Activated CD8-positive, alpha-beta memory T cell treated with anti-CD3 and anti-CD28 coated beads, Interleukin-2, amount 50 U/mL, for 24 hours (primary cell): Measurements from ENCODE around the gene ARMC8.

Experiments used
- DNase-seq: peaks from one replicate; pipeline ENCODE4 v3.0.0-alpha.2; 2020; ENCODE audit errors: extremely low read depth

Gene ARMC8

DNA sequence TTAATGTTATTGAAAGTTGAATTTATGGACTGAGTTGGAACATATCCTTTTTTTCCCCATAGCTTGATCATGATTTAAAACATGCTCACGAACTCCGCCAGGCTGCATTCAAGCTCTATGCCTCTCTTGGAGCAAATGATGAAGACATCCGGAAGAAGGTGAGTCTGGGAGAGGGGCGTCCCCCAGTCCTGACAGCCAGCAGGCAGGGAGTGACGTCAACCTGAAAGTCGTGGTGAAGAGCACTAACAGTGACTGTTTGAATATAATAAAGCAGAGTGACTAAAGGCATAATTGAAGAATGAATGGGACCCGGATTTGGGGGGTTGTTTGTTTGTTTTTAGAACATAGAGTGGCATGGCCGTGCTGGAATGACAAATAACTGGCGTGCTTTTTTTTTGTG is 57.9 kb downstream of the ARMC8 start:
- no peak for DNase-seq

DNA sequence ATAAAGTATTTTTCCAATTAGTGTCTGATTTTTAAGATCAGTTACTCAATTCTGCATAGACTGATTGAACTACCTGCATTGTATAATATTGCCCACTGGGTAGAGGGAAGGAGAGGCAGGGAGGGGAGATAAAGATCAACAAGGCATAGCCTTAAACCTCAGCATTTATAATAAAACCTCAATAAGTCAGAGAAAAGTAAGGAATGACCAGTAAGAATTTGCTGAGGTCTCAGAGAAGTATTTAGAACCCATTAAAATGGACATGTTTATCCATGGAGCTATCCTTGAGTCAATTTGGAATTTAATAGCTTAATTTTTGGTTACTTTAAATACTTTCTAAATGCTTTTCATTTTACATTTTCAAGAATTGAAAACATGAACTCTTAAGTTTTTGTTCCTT is 62.5 kb downstream of the ARMC8 start:
- no peak for DNase-seq

DNA sequence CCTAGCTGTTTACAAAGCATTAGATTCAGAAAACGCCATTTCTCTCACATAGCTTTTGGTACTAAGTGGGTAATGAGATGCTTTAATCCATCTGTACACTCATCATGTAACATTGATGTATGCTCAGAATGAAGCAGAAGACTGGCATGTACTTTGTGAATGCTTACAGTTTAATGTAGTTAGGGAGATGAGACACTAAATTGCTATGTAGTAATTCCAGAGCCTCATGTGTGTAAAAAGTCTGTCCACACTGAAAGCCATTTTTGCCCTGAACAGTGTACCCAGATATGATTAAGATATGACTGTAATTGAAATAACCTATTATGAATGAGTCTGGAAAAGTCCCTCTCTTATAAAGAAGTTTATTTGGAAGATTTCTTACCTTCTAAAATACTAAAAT is 66.5 kb downstream of the ARMC8 start:
- no peak for DNase-seq

DNA sequence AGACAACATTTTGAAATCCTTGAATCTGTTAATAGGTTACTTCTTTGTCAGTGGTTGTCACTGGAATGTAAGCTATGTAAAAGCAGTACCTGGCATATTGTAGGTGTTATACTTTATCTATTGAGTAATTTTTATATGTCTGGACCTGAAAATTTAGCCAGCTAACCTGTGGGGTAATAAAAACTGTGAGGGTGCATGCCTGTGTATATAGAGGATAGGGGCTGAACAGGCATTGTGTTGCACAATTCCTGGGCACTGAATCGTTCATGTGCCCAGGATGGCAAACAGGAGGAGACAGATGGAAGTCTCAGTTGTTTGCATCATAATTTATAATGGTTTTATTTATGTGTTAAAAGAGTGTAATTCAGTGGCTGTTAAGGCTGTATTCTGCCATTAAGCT is 67.1 kb downstream of the ARMC8 start:
- DNase-seq, result no peak

DNA sequence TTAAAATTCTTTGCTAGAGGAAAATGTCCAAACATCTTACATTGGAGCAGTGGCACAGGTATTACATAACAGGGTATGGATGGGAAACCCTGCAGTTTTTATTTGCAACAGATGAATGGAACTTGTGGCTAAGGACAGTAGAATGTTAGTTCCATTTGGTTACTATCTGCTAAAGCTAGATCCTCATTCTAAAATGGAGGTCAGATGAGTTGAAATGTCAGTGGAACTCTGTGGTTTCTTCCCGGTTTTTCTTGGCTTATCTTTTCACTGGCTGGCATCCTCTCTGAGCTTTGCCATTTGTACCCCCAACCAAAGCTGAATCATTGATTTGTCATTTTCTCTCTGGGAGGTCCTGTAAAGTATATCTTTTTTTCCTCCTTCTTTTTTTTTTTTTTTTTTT is 68.9 kb downstream of the ARMC8 start:
- DNase-seq, result no peak

DNA sequence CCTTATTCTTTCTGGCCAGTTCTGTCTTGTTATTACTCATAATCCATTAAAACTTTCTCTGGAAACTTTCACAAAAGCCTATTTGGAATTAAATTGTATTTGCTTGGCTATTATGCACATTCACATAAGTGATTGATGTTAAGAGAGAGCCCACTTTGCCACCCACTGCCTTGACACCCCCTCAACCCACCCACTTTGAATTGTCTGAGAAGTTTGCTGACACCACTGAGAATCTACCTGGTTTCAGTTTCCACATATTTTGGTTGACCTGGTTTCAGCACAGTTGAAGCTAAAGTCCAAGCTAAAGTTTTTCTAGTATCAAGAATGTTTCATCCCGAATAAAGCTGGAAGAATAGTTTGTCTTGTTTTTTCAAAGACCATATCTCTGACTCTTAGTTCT is 70.9 kb downstream of the ARMC8 start:
- no peak for DNase-seq

DNA sequence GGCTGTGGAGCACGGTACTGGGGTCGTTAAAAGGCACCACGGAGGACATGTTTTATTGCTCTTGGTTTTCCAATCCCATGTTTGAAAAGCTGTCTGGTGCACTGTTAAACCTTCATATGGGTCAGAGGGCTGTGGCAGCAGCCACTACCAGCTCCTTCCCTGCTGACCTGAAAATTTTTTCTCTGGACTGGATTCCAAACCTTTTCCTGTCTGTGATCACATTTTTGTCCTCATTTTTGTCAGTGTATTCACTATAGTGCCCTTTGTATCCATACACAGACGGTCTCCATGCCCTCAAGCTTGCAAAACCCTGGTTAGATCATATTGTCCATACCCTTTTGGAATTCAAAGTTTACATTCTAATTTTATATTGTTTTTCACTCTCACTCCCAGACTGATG is 72.0 kb downstream of the ARMC8 start:
- DNase-seq, result no peak

DNA sequence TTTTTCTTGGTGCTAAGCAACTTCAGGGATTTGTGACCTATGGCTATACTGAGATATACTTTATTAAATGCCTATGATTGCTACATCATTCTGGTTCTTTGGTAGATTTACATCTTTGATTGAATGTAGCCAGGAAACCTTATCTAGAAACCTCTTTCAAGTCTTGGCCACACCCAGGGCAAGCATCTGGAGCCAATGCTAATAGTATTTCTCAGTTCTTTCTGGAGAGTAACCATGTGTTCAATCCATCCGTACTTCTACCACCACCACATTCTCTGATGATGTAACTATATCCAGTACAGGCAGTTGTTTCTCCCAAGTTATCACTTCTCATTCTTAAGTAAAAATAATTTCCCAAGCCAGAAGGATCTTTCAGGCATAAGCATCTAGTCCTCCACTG is 73.5 kb downstream of the ARMC8 start:
- DNase-seq, result no peak

DNA sequence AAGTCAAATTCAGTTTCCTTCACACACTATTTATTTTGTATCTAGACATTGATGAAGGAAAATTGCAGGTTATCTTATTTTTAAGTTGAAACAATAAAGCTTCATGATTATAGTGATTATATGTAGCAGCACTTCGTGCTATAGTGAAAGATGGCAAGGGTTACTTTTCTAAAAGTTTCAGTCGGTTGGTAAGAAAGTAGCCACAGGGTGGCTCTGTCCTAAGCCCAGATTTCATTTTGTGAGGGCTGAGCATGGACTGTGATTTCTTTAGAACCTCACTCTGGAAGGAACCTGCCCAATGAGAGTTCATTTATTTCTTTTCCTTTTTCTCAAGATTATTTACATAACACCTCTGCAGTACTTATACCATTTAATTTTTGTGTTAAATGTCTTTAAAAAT is 76.0 kb downstream of the ARMC8 start:
- DNase-seq, result no peak

DNA sequence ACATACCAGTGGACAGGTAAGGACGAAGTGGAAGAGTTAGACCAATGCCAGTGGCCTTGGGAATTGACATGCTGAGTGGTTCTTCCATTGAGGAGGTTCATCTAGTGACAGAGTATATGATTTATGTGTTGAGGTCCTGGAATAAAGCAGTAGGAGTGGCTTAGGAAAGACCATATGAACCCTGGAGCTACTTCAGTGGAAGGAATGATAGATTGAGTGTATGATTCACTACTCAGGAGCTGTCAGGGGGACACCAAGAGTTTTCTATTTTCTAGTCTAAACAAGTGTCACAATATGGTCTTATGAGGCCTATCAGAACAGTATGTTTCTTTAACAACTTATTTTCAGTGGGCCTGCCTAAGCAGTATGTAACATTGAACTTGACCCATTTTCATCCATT is 78.6 kb downstream of the ARMC8 start:
- no peak for DNase-seq

DNA sequence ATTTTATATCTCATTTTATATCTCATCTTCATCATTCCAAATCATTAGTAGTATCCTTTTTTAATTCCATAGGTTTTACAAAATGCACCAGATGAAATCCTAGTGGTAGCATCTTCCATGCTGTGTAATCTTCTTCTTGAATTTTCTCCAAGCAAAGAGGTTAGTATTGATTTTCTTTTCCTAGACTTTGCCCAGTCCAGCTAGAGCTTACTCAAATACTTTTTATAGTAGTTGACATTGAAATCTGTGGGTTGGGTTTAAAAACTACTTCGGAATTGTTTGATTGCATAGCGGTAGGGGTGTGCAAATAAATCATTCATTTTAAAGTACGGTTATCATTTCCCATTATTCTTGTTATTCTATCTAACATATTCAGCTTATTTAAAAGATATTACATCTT is 80.0 kb downstream of the ARMC8 start:
- no peak for DNase-seq

DNA sequence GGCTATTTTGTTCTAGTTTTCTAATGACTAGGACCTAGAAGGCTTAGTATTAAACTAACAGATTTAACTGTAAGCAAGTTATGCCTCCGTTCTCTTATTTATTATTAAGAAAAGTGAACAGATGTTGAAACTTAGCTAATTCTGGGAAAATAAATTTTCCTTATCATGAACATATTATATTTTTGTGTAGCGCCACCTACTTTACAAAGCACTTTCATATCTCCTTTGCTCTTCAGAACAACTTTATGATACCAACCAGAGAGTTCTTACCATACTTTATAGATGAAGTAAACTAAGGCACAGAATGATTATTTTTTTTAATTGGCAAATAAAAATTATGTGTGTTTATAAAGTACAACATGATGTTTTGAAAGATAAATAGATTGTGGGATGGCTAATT is 83.1 kb downstream of the ARMC8 start:
- no peak for DNase-seq

DNA sequence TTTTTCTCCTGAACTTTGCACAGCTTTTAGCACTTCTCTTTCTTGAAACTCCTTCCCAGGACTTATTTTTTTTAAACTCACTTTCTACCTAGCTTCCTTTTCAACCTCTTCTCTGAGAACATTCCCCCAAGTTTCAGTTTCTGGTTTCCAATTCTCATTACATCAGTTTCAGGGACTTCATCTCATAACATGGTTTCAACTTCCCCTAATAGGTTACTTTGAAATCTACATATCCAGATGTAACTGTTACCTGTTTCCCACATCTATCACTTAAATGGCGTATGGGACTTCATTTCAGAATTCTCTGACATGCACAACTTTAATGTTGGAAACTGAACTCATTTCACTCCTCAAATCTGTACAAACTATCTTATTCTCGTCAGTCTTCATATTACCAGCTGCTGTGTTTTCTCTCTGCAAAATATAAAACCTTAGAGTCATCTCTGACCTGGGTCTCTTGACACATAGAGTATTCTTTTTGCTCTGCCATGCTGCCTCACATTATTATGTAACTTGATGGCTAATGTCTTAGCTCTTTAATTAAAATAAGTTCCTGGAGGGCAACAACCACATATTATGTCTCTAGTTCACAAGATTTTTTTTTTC is 84.2 kb downstream of the ARMC8 start:
- no peak for DNase-seq

DNA sequence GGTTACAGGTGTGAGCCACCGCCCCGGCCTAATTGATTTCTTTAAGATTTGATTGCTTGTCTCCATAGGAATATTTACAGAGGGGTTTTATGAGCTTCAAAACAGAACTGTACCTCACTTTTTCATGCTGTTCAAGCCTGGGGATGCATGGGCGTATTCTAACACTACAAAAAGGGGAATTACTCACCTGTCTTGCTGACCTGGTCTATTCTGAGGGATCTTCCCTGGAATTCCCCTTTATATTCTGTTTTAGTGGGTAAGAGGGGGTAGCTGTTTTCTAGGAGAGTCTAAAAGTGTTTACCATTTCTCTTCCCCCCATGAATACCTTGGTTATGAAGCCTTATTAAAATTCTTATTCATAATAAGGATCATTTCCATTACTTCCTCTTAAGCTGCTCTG is 94.5 kb downstream of the ARMC8 start:
- DNase-seq, result no peak

DNA sequence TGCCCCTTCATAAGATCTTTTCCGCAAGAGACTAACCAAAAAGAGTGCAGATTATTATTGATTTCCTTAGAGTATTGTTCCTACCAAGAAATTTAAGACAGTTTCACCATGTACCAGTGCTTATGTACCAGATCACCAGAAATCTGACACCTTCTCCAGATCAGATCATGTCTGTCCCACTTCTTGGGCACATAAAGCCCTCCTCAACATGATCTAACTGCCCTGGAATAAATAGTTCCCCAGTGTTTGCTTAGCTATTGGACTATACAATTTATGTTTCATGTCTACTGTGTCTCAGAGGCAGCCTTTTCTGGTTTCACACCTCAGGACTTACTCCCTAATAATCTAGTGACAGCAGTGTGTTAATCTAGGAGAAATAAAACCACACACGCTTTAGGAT is 95.7 kb downstream of the ARMC8 start:
- DNase-seq, result no peak

DNA sequence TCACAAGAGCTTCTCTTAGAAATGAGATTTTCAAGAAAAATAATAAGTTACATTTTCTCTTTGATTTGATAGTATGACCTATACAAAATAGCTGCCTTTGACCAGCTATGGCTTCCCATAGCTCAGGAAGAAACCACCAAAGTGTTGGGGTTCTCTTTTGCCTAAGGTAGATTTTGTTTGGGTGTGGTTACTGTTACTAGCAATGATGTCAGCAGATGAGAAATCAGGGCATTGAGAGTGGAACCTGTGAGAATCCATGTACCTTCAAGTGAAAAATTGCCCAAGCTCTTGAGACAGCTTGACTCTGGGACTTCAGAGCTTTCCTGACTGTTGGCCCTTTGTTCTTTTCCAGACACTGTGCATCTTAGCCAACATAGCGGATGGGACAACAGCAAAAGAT is 97.0 kb downstream of the ARMC8 start:
- DNase-seq, result no peak

DNA sequence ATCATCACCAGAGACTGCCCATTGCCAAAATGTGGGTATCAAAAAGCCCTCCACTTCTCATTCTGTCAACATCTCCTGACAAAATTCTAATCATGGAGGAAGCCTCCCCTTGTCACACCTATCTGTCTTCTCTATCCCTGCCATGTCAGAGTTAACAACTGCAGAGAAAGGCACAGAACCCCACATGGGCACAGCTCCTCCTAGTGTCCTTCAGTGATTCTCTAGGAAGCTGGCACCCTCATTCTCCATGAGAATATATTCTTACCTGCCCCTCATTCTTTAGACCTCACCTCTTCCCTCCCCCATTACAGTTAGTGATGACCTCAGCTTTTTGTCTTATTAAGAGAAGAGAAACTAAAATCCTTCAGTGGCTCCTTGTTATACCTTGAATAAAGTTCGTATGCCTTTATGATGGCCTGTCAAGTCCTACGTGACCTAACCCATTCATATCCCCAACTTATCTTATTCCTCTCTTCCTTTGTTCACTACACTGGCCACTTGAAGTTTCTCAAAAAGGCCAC is 97.9 kb downstream of the ARMC8 start:
- DNase-seq, result no peak

DNA sequence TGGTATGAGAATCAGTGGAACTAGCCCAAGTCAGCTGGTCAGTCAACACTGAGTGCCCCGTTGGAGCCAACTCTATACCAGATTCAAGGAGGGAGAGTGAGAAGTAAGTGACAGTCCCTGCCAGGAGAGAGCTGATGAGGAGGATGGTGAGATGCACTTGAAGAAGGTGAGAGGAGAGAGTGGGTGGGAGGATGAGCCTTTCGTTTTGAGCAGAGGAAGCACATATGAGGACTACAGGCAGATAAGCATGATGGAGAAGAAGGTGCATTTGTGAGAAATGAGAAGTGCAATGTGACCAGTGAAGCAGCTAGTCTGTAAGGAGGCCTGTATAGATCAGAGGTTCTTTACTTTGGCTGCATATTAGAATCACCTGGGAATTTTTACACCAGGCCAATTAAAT is 102.2 kb downstream of the ARMC8 start:
- DNase-seq, result no peak

DNA sequence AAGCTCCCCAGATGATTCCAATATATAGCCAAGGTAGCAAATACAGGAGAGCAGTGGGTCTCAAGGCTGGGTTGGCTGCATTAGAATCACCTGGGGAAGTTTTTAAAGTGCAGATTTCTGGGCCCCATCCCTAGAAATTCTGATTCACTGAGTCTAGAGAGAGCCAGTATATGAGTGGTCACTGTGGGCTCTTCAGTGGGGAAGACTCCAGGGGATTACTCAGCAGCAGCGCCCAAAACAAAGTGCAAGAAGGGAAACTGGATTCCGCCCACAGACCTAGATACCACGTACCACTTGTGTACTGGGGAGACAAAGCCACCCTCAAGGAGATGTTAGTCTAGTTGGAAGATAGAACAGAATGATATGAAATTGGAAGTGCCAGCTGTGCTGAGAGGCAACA is 102.6 kb downstream of the ARMC8 start:
- no peak for DNase-seq

DNA sequence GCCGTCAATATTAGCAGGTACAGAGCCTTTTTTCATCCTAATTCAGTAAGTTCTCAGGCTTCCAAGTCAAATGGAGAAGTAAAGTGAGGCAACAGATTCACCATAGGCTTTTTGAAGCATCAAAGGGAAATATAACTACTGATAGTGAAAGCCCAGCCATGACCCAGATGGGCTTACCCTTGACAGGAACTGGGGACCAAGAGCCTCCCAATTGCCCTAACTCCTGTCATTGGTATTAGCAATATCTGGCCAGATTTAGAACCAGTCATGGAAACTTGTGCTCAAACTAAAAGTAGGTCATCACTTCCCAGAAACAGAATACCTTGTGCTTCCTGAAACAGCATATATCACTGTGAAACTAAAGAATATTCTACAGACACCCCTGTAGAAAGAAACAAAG is 109.5 kb downstream of the ARMC8 start:
- no peak for DNase-seq

DNA sequence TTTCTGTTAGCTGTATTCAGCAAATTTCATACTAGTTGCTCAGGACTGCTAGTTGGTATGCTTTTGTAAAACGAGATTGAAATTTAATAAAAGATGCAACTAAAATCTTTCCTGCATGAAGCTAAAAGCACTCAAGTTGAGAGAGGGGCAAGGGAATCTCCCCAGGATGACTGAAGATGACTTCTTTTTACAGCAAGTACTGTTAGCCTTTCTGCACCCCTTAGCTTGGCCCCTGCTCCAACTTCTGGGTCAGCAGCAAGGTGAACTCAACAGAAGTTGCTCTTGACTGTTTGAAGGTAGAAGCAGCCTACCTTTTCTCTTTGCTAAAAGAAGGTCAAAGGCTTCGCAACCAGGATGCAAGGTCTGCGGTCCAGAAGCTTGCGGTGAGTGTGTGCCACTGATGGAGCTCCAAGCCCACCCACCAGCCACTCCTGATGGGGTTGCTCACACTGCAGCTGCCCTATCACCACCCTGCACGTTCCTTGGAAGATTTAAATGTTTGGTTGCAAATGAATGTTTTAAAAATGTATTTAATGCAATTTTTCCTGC is 110.0 kb downstream of the ARMC8 start:
- no peak for DNase-seq

DNA sequence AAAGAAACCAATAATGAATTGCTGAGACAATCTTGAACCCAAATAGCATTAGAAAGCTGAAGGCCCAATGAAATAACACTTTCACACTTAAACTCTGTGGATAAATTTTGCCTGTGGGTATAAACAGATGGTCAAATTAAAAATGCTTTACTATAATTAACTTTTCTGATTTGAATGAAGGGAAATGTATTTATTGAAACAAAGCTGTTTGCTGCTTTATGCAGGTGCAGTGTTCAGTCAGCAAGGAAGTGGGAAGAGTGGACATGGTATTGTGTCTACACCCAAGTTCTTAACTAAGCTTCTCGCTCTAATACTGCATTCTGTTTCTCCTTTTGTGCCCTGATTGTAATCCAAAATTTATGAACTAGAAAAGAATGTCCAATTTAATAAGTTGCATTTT is 110.8 kb downstream of the ARMC8 start:
- no peak for DNase-seq

DNA sequence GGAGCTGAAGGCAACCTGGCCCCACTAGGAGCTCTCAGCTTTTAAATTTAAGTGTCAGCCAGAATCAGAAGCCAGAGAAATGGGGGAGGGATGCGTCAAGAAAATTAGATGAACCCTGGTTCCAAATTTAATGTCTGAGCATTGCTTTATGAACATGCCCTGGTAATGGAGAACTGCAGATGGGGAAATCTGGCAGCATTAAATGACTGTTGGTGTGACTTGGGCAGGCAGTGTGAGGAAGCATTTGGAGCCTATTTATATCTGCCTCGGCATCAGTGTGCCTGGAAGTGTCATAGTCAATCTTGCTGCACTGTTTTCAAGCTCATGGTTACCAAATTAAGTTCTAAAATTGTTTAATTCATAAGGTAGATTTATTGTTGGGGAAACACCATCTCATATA is 113.5 kb downstream of the ARMC8 start:
- DNase-seq, result no peak

DNA sequence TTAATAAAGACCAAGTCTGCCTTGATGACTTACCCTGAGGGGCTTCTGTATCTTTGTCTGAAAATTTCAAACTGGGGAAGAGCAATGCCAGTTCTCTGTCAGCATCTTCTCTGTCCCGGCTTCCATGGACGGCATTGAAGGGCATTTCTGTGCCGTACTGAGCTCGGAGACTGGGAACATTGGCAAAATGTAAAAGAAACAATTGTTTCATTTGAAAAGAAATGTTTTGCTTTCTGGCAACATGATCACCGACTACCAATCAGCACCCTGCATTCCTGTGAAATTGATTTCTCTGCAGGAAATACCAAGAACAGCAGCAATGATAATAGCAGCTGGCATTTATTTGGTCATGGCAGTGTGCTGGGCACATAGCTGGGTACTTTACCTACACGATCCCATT is 116.4 kb downstream of the ARMC8 start:
- no peak for DNase-seq
